GM19467 (cell line): ENCODE measurements around the gene PCGF5.
"Not testable (repeated sequence)": the region's sequence is repeated elsewhere in the genome, so short reads cannot be mapped to it uniquely, and the experiment has no call there.

Source experiments
- ATAC-seq: cut with Tn5 transposase; IDR thresholded peaks from one replicate; pipeline ENCODE4 v1.9.1; 2021; ENCODE audit warnings: mild to moderate bottlenecking, moderate library complexity; ENCODE audit not compliant: unreplicated experiment

PCGF5 gene

GRCh38 chr10:91319336-91319735 lies 98.9 kb downstream of the PCGF5 start:
- no peak for ATAC-seq

- not testable (repeated sequence) for ATAC-seq
These were observed 102.9 kb downstream of the PCGF5 start for GRCh38 chr10:91323293-91323905.

- no peak for ATAC-seq
These were observed 108.0 kb downstream of the PCGF5 start for GRCh38 chr10:91328320-91328984.
